Keratinocyte (primary cell): ENCODE measurements around the gene SLC39A5. TPM values are rescaled to one million over a fixed set of nuclear protein-coding genes. Genes with fewer than 3 reads are reported as not detected.

Experiments used
- DNase-seq: peaks from one replicate; pipeline ENCODE4 v3.0.0-alpha.2; 2011; ENCODE audit warnings: low read depth, missing footprints, low spot score
- FAIRE-seq: peaks from 2 replicates; lab custom pipeline; 2011; peaks lifted over from hg19 to GRCh38; lab: Jason Lieb, UNC
- H2AFZ ChIP-seq: 2 replicates; pipeline ENCODE4 v1.6.0; 2012; ENCODE audit warnings: low read length, control low read depth, inconsistent platforms; ENCODE audit not compliant: control insufficient read depth
- H3K27ac ChIP-seq: 2 replicates; pipeline ENCODE4 v1.5.1; 2011; ENCODE audit warnings: low read length; ENCODE audit not compliant: control insufficient read depth, insufficient read depth
- H3K27me3 ChIP-seq: 3 replicates; pipeline ENCODE4 v1.6.0; 2011; ENCODE audit warnings: low read length; ENCODE audit not compliant: control insufficient read depth, insufficient read depth; ENCODE audit errors: extremely low read depth
- H3K36me3 ChIP-seq, 2 experiments: 2 replicates in 1 of 2; 3 replicates in 1 of 2; pipeline ENCODE4 v1.5.1; 2011; ENCODE audit warnings: low read length in 2 of 2, mild to moderate bottlenecking in 1 of 2; ENCODE audit not compliant: control insufficient read depth in 2 of 2, insufficient read depth in 2 of 2; ENCODE audit errors: extremely low read depth in 1 of 2
- H3K4me1 ChIP-seq: 3 replicates; pipeline ENCODE4 v1.5.1; 2011; ENCODE audit warnings: low read length; ENCODE audit not compliant: control insufficient read depth, insufficient read depth; ENCODE audit errors: extremely low read depth
- H3K4me2 ChIP-seq: 3 replicates; pipeline ENCODE4 v1.6.0; 2011; ENCODE audit warnings: low read depth, low read length; ENCODE audit not compliant: control insufficient read depth, insufficient read depth; ENCODE audit errors: extremely low read depth
- H3K4me3 ChIP-seq, 3 experiments: fragments of 200-600 bp in 1 of 3; sonication (generic) in 1 of 3; 2 replicates in 2 of 3; 3 replicates in 1 of 3; pipeline ENCODE4 v1.5.1; 2011 to 2016; ENCODE audit warnings: low read length in 3 of 3, mild to moderate bottlenecking in 3 of 3, control low read depth in 2 of 3, inconsistent platforms in 1 of 3, low read depth in 1 of 3, mixed read lengths in 1 of 3, mixed run types in 1 of 3, moderate library complexity in 1 of 3; ENCODE audit not compliant: control insufficient read depth in 2 of 3, insufficient read depth in 2 of 3; ENCODE audit errors: extremely low read depth in 1 of 3
- H3K79me2 ChIP-seq: 2 replicates; pipeline ENCODE4 v1.6.0; 2012; ENCODE audit warnings: low read length; ENCODE audit not compliant: control insufficient read depth, insufficient read depth
- H3K9ac ChIP-seq: 3 replicates; pipeline ENCODE4 v1.6.0; 2011; ENCODE audit warnings: low read length; ENCODE audit not compliant: control insufficient read depth, insufficient read depth; ENCODE audit errors: extremely low read depth
- H3K9me1 ChIP-seq: 3 replicates; pipeline ENCODE4 v1.6.0; 2011; ENCODE audit warnings: low read length; ENCODE audit not compliant: control insufficient read depth, insufficient read depth; ENCODE audit errors: extremely low read depth
- H3K9me3 ChIP-seq: 2 replicates; pipeline ENCODE4 v1.5.1; 2012; ENCODE audit warnings: low read depth, low read length; ENCODE audit not compliant: control insufficient read depth
- H4K20me1 ChIP-seq: 3 replicates; pipeline ENCODE4 v1.6.0; 2011; ENCODE audit warnings: low read length; ENCODE audit not compliant: control insufficient read depth, insufficient read depth; ENCODE audit errors: extremely low read depth
- EZH2 ChIP-seq: IDR thresholded peaks from one replicate; pipeline ENCODE4 v1.6.1; 2012; ENCODE audit warnings: inconsistent platforms, mild to moderate bottlenecking, low read length, moderate library complexity
- dilution Hi-C: fragments of 300-500 bp; cut with MboI; formaldehyde crosslinking; loops from one replicate; pipeline ENCODE4 v1.7.0; 2020; ENCODE audit warnings: low sequenced_read_pairs; ENCODE audit not compliant: extremely low pct_ligation_motif_present
- polyA plus RNA-seq, 5 experiments: library from polyadenylated mRNA; depleted of rRNA in 3 of 5; stranded (reverse) in 3 of 5; stranded (forward) in 1 of 5; unstranded in 1 of 5; fragments of >200 nt; gene quantifications; 1 replicate in 1 of 5; 2 replicates in 3 of 5; 3 replicates in 1 of 5; pipeline versions ENCODE4 v1.2.1 to v1.2.3, GENCODE V29; 2011 to 2012; ENCODE audit warnings: missing spikeins in 2 of 5, low read depth in 1 of 5, low replicate concordance in 1 of 5
- TF ChIP-seq, protein P1 (sequence below), 3 experiments: IDR thresholded peaks in 1 of 3; conservative IDR thresholded peaks in 1 of 3; optimal IDR thresholded peaks in 1 of 3; 2 replicates in 2 of 3; 3 replicates in 1 of 3; pipeline versions ENCODE3 to v1.5.1; 2011; ENCODE audit warnings: low read length in 3 of 3, mild to moderate bottlenecking in 3 of 3, moderate library complexity in 2 of 3, control low read depth in 1 of 3, inconsistent platforms in 1 of 3; ENCODE audit not compliant: insufficient read depth in 2 of 3; ENCODE audit errors: extremely low read depth in 1 of 3

SLC39A5 gene
- polyA plus RNA-seq, 1 donor (not counting 4 experiments of a cell fraction or from before 2014, with no cell fraction given) = not detected

DNA sequence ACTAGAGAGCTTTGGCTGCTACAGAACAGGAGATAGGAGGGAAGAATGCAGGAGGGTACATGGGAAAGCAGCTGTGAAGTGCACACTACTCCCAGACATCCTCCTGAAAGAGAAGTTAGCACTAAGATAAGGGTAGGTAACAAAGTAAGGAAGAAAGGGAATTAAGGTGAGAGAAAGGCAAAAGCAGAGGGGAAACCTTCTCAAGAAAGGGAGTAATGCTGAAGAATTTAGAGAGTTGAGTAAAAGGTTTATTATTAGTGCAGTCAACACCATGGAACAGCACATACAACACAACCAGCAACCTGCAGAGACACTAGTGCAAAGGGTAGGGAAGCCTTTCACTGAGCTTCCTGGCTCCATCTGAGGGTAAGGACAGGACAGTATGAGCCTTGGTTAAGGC is 25.6 kb upstream of the SLC39A5 start:
- TF ChIP-seq EZH2 = no peak
- TF ChIP-seq, protein P1, sequence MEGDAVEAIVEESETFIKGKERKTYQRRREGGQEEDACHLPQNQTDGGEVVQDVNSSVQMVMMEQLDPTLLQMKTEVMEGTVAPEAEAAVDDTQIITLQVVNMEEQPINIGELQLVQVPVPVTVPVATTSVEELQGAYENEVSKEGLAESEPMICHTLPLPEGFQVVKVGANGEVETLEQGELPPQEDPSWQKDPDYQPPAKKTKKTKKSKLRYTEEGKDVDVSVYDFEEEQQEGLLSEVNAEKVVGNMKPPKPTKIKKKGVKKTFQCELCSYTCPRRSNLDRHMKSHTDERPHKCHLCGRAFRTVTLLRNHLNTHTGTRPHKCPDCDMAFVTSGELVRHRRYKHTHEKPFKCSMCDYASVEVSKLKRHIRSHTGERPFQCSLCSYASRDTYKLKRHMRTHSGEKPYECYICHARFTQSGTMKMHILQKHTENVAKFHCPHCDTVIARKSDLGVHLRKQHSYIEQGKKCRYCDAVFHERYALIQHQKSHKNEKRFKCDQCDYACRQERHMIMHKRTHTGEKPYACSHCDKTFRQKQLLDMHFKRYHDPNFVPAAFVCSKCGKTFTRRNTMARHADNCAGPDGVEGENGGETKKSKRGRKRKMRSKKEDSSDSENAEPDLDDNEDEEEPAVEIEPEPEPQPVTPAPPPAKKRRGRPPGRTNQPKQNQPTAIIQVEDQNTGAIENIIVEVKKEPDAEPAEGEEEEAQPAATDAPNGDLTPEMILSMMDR (optimal IDR thresholded peaks at IDR 0.05 in 1 of 3, IDR thresholded peaks at IDR 0.05 in 1 of 3, conservative IDR thresholded peaks at IDR 0.05 in 1 of 3; ENCODE audit: extremely low read depth in 1 of 3, insufficient read depth in 2 of 3, low read length in 3 of 3) = no peak

GRCh38 chr12:56205445-56205844 is 24.4 kb upstream of the SLC39A5 start:
- Histone ChIP-seq H4K20me1 (no peaks in the 10 kb centered on the region), H3K36me3 (peaks cover 22 to 43% of the 10 kb centered on the region in 2 experiments), H3K27me3 (no peaks in the 10 kb centered on the region), H3K79me2 (no peaks in the 10 kb centered on the region), H3K27ac (no peak overlapping the region), H3K4me2 (no peak overlapping the region), H3K9ac (no peak overlapping the region), H3K9me1 (no peaks in the 10 kb centered on the region), H2AFZ (no peak overlapping the region), H3K4me3 (no peak overlapping the region), H3K4me1 (no peaks in the 10 kb centered on the region), H3K9me3 (no peaks in the 10 kb centered on the region)
- FAIRE-seq (no peak), DNase-seq (no peak)
- dilution Hi-C loops = no loop called here
- TF ChIP-seq, protein P1 (optimal IDR thresholded peaks at IDR 0.05 in 1 of 3, IDR thresholded peaks at IDR 0.05 in 1 of 3, conservative IDR thresholded peaks at IDR 0.05 in 1 of 3; ENCODE audit: extremely low read depth in 1 of 3, insufficient read depth in 2 of 3, low read length in 3 of 3) = no peak
- no peak for TF ChIP-seq EZH2

More for the DNA sequence above, 25.6 kb upstream of the SLC39A5 start:
- H4K20me1 ChIP-seq = no peaks in the 10 kb centered on the region
- H2AFZ ChIP-seq = no peak overlapping the region
- dilution Hi-C loops = no loop called here
- H3K79me2 ChIP-seq = no peaks in the 10 kb centered on the region
- peaks cover 17 to 36% of the 10 kb centered on the region in 2 experiments for H3K36me3 ChIP-seq
- no peaks in the 10 kb centered on the region for H3K9me3 ChIP-seq
- FAIRE-seq (no peak), DNase-seq (no peak)
- no peak overlapping the region for H3K27ac ChIP-seq
- H3K9ac ChIP-seq = no peak overlapping the region
- H3K9me1 ChIP-seq = no peaks in the 10 kb centered on the region
- no peak overlapping the region for H3K4me2 ChIP-seq
- no peak overlapping the region for H3K4me3 ChIP-seq
- H3K27me3 ChIP-seq = no peaks in the 10 kb centered on the region
- H3K4me1 ChIP-seq = no peaks in the 10 kb centered on the region
